Peyer's patch (tissue), 4 donors: ENCODE results near the gene DTWD2.

Experiments used
- POLR2A ChIP-seq, 2 donors: fragments of 450-650 bp; IDR thresholded peaks; one replicate each; pipeline ENCODE4 v1.5.1; 2017; ENCODE audit warnings: antibody characterized with exemption in 2 of 2, mild to moderate bottlenecking in 2 of 2, moderate library complexity in 2 of 2
- TF ChIP-seq, protein P1 (sequence below), 6 experiments: fragments of 450-650 bp in 4 of 6; fragments of 200-600 bp in 2 of 6; sonication (generic) in 1 of 6; IDR thresholded peaks; one replicate each; pipeline ENCODE4 v1.5.1; 2017 to 2019; ENCODE audit warnings: antibody characterized with exemption in 6 of 6, mild to moderate bottlenecking in 3 of 6, moderate library complexity in 1 of 6

DNA sequence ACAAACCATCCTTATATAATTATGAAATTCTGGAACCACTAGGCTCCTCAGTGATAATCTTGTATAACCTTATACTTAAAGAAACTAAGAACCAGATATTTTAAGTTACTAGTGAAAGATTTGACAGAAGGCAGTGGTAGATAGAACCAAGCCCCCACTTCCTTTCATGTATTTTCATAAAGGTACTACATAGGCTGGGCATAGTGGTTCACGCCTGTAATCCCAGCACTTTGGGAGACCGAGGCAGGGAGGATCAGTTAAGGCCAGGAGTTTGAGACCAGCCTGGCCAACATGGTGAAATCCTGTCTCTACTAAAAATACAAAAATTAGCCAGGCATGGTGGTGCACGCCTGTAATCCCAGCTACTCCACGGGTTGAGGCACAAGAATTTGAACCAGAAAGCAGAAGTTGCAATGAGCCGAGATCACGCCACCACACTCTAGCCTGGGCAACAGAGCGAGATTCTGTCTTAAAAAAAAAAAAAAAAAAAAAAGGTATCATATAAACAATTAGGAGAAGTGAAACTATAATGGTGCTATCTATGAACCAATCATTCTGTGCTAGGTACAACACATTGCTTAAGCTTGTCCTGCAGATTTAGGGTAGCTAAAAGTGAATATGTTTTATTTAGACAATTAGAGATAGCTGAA is 27.9 kb upstream of the DTWD2 start:
- TF ChIP-seq, protein P1, sequence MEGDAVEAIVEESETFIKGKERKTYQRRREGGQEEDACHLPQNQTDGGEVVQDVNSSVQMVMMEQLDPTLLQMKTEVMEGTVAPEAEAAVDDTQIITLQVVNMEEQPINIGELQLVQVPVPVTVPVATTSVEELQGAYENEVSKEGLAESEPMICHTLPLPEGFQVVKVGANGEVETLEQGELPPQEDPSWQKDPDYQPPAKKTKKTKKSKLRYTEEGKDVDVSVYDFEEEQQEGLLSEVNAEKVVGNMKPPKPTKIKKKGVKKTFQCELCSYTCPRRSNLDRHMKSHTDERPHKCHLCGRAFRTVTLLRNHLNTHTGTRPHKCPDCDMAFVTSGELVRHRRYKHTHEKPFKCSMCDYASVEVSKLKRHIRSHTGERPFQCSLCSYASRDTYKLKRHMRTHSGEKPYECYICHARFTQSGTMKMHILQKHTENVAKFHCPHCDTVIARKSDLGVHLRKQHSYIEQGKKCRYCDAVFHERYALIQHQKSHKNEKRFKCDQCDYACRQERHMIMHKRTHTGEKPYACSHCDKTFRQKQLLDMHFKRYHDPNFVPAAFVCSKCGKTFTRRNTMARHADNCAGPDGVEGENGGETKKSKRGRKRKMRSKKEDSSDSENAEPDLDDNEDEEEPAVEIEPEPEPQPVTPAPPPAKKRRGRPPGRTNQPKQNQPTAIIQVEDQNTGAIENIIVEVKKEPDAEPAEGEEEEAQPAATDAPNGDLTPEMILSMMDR (IDR thresholded peaks at IDR 0.05): no peak
- TF ChIP-seq POLR2A (IDR thresholded peaks at IDR 0.05): no peak
